Stimulated activated CD4-positive, alpha-beta T cell treated with anti-CD3 and anti-CD28 coated beads, Interleukin-15, amount 100 ng/mL, for 24 hours (primary cell): ENCODE results near the gene OR51L1.
"Not testable (repeated sequence)": the region's sequence is repeated elsewhere in the genome, so short reads cannot be mapped to it uniquely, and the experiment has no call there.

Experiments used
- DNase-seq: peaks from one replicate; pipeline ENCODE4 v3.0.0-alpha.2; 2020

OR51L1 gene, protein sequence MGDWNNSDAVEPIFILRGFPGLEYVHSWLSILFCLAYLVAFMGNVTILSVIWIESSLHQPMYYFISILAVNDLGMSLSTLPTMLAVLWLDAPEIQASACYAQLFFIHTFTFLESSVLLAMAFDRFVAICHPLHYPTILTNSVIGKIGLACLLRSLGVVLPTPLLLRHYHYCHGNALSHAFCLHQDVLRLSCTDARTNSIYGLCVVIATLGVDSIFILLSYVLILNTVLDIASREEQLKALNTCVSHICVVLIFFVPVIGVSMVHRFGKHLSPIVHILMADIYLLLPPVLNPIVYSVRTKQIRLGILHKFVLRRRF

DNA sequence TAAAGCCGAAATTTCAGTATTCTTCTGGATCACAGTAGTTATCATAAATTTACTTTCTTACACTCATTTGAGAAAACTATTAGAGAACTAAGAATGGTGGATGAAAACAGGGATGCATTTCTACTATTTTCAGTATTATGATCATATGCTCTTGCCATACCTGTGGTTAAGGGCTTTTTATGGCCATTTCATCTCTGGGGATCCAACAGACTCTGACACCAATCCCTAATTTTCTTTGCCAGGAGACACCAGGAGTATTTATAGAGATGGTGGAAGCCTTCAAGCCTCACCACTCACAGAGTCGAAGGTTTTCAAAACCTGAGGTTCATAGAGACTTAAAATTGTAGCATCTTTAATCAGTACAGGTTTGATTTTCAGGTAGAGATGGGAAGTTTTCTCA is at the start of gene OR51L1:
Gene OR51L1, plus strand, starts transcription at position 301 of the 400 bp plus-strand sequence. CDS start 4,132 bp downstream, outside the sequence.
- no peak for DNase-seq

DNA sequence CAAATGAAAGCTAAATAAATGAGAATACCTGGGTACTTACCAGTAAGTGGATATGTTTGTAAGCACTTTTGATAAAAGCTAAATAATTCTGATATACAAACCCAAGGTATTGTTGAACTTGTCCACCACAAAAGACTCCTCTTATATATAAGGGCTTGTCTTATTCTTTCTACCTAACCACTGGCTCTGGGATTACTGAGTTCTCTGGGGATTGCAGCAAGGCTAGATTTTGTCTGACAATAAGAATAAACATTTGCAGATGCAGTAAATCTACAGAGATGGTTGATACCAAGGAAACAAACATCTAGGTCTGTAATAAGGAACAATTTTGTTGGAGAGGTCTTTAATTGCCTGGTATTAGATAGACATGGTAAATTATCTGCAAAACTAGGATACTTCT is 47.1 kb upstream of the OR51L1 start, which contains the start of gene OR51A4:
Gene OR51A4, minus strand, starts transcription at position 101 of the 400 bp plus-strand sequence. CDS start 505 bp downstream, outside the sequence.
- DNase-seq, result no peak

DNA sequence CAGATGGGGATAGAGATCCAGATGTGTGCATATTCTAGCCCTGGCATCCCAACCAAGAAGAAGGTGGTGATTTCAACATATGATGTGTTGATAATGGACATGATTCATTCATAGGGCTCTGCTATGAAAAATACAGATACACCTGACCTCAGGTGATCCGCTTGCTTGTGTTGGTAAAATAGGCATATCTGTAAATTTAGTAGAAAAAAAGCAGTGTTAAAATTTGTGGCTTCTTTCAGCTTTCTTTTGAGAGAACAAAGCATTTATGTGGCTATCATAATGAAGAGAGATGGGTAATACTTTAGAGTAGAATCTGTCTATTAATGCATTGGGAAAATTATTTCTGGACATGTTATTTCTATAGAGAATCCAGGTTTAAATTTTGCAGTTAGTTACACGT is 39.0 kb upstream of the OR51L1 start, which contains the start of gene OR51A2:
Gene OR51A2, minus strand, starts transcription at position 101 of the 400 bp plus-strand sequence. Its CDS starts 0 bp downstream, at position 101.
- DNase-seq, result not testable (repeated sequence)

DNA sequence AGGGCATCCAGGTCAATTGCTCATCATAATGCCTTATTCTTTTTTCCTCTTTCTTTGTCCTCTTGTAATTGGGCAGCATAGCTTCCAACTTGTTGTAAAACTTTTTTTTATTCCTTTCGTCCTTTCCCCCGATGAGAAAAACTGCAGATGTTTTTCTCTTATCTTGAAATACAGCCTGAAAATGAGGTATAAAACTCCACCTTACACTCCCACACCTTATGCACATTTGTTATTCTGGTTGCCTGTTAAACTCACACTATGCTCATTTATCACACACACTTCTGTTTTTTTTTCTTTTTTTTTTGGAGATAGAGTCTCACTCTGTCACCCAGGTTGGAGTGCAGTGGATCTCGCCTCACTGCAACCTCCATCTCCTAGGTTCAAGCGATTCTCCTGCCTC is 37.3 kb upstream of the OR51L1 start:
- DNase-seq, result no peak

DNA sequence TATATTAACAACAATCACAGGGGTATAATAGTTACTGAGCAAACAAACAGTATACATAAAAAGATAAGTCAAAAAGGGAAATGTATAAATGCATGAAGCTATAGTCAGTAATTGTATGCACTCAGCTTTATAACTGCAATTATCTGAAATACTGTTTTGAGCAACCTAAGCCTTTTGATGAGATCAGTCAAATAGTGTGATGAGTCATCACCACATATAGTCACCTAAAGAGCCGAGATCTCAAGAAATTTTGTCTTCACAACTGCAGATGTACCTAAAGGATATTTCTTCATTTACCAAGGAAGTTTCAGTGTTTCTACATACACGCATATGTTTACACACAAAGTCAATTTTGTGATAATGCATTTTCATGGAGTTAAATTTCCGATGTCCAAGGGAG is 33.8 kb upstream of the OR51L1 start:
- no peak for DNase-seq

DNA sequence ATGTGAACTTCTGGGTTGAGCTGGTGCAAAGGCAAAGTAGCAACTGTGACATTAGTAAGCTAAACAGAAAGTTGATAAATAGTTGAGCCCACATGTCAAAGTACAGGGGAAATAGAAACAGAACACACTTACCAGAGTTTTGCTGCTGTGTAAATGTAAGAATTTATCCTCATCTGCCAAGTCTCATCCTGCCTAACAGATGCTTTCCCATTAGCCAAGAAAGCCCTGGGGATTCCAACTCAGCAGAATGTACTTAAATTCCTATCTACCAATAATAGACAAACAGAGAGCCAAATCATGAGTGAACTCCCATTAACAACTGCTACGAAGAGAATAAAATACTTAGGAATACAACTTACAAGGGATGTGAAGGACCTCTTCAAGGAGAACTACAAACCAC is 31.8 kb upstream of the OR51L1 start:
- DNase-seq, result no peak

DNA sequence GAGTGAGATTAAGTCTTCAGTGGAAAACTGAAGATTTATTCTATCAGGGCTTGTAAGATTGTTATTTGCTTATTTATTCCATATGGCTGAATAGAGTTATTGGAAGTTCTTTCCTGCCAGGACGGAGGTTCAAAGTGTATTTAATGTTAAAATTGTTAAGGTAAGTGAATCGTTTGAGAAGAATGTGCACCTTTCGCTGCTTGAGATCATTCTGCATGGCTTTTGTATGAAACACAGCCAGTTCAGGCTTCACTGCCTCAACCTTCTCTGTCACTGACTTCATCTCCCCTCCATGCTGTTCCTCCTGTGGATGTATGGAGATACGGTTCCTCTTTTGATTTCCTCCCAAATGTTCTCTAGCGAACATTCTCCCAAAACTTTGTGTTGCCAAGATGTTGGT is 19.2 kb upstream of the OR51L1 start:
- DNase-seq, result no peak

DNA sequence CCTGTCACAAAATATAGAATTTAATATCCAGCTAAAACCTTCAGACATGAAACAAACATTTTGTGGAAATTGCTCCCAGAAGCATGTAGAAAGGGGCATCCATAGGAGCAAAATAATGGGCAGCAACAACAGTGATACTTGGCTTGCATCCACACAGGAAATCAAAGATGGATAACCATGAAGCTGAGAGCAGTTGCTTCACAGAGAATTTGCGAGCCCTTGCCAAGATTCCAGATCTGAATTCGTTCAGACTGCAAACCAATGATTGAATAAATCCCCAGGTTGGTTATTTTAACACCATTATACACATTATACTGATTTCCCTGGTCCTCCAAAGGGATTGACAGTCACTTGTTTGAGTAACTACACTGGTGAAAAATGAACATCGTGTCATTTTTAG is 15.6 kb upstream of the OR51L1 start:
- DNase-seq, result no peak

DNA sequence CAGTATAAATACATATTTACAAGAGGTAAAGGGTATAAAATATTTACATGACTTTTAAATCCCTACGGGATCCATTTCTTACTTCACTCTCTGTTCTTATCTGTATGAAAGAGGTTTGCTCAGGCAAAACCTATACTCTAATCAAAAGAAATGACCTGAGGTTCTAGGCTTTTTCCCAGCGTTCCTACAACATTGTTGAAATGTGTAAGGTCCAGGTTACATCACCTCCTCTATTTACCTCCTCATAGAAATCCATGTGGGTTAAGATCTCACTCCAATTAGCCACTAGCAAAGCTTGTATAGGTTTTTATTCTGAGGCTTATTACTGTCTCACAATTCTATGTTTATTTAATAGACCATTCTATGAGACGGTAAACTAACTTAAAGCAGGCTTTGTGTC is 12.0 kb upstream of the OR51L1 start:
- no peak for DNase-seq

DNA sequence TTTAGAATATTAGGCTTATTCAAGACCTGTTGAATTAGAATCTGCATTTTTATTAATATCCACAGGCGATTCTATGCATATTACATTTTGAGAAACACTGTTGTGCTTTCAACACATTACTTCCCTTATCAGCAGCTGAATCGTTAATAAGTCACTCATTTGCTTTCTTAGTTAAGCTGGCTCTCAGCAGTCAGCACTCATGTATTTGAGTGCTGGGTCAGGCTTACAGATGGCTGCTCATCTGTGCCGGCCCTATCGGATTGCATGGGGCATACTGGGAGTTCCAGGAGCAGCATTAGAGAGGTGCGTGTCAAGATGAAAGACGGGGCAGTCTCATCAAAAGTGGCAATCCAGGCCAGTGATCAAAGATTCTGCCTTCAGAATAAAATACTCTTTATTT is 10.8 kb upstream of the OR51L1 start:
- DNase-seq, result no peak

DNA sequence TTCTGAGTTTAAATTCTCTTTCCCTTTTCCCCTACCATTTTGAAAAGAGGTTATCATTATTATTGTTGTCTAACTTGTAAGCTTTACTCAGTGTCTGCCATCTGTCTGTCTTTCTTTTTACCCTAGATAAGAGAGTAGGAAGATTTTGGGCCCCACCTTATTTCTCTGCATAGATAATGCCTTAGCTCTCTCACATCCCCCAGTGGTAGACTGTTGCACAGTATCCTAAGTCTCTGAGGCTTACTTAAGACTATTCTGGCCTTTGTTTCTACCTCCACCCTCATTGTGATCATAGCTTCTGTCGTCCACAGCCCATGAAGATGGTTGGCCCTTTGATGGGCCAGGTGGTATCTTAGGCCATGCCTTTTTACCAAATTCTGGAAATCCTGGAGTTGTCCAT is 3.6 kb upstream of the OR51L1 start:
- no peak for DNase-seq

DNA sequence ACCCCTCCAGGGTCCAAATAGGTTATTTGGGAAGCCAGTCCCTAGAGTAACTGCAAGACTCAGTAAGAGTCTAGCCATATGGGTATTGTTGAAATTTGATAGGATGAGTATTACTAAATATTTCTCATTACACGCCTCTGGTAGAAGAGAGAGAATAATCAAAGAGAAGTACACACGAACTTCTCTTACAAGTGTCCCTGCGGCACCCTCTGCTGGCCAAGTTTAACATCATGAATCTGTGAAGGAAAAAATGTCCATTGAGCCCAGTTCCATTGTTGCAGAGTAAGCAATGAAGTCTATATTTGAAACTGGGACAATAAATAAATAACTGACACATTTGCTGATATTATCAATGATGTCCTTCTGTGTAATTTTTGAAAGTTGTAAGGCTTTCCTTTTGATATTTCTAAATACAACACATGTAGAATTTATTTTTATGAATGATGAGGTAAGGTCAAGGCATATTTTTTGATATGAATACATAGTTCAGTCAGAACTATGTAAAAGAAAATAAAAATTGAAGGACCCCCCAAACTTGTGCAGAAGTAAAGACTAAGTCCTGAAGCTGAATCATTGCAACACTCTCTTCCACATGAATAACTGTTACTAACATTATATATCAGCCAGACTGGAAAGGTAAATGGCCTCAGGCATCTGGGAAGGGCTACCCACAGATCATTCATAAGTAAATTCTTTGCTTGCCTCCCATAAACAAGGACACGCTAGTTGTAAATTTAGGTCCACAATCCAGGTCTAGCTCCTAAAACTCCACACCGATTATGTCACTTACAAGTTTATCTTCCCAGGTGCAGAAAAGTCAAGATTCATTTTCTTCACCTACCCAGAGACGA is 10.0 kb downstream of the OR51L1 start:
- peak; percentile 52 for DNase-seq

DNA sequence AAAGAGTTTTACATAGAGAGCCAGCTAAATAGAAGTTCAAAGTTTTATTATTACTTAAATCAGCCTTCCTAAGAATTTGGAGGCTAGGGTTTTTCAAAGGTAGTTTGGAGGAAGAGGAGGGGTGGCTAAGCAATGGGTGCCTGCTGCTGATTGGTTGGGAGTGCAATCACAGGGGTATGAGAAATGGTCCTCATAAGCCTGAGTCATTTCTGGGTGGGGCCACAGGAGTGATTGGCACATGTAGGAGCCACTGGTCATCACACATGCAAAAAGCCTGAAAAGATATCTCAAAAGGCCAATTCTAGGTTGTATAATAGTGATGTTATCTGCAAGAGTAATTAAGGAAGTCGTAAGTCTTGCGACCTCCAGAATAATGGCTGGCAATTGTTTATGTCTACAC is 12.9 kb downstream of the OR51L1 start:
- no peak for DNase-seq

DNA sequence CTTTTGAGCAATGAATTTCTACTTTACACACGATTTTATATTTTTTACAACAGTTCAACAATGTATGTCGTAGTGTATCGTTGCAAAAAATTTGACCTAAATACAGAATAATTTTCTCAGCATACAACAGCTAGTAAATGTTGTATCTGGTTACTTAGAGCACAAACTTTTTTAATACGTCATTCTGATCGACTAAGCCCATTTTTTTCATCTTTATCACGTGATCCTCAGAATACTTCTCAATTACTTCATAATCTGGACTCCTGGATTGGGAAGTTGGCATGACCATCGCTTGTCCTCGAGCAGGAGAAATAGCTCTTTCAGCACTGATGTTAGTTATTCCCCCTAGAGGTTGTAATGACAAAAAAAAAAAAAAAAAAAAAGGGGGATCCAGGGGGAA is 16.6 kb downstream of the OR51L1 start:
- DNase-seq, result no peak

DNA sequence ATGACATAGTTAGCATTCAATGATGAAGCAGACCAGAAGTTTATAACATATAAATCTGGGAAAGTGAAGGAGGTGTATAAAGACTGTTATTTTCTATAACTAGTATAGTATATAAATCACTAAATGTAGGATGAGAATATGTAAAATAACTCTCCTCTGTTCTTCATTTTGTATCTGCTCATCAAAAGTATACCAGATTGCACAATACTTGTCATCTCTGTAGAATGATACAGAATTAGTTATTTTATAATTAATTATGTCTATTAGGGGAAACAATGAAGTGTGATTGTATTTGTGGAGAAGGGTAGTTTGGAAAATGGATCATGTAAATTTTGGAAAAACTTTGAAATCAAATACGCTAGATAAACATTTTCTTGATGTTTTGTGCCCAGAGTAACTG is 18.4 kb downstream of the OR51L1 start:
- no peak for DNase-seq

DNA sequence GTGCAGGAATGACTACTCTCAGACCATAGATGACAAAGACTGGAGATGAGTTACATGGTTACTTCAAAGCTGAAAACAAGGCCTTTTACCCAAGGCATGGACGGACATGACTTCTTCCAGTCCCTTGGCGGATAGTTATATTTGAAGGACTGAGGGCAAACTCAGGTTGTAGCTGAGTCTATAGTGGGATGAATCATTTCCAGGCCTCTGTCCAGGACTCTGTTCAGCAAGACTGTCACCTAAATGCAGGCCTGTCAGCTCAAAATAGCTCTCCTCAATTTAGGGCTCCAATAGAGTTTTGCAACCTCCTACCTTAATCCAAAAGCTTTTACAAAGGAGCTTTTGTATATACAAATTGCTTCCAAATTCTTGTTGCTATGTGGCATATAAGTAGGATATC is 27.3 kb downstream of the OR51L1 start:
- no peak for DNase-seq

DNA sequence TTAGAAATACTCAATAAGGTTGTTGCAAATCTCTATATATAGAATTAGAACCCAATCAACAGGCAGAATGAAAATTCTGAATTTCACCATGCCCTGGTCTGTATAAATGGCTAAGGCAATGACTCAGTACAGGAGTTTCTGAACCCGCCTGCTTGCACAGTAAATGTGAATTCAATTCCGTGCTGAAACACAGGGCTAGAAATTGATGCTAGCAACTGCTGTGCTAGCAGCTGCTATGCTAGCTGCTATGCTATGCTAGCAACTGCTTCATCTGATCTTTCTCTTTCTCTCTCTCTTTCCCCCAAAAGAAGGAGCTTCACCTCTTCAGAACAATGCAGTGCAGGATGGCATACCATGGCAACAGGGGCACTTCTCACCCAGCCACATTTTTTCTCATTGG is 42.0 kb downstream of the OR51L1 start:
- no peak for DNase-seq

DNA sequence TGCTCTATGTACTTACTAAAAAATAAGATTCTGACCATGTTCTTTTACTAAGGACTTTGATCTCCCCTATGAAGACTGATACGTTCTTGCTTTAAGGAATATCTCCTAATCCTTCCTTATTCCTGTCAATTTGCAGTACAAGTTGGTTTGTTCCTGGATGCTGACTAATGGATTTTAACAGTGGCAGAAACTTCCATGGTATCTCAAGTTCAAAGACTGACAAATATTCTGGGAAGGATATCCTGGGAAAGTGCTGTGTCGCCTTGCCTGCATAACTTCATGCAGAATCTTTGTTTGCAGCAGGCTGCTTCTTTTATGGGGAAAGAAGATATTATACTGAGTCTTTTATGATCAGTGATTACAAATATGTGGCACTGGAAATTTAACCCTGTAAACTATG is 43.3 kb downstream of the OR51L1 start:
- DNase-seq, result no peak

DNA sequence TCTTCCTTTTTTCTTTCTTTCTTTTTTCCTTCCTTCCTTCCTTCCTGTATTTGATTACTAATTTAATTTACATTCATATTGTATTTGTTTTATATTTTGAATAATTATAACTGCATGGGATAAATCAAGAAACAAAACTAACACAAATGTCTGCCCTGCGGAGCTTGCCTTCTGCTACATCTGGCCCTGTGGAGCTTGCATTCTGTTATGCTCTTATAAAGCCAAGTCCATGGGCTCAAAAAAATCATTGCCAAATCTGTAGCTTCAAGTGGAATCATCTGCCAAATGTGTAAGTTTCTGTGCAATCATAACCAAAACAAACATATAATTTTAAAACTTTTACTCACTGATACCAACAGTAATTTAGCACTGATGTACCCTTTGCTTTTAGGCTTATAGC is 43.7 kb downstream of the OR51L1 start:
- no peak for DNase-seq

DNA sequence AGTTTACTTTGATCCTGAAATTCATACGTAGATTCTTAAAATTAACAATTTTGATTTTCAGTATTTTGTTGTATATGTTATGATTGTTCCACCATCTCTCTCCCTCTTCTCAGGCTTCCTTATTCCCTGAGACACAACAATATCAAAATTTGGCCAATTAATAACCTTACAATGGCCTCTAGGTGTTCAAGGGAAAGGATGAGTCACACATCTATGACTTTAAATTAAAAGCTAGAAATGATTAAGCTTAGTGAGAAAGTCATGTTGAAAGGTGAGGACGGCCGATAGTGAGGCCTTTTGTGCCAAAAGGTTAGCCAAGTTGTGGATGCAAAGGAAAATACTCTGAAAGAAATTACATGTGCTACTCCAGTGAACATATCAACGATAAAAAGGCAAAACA is 46.2 kb downstream of the OR51L1 start:
- DNase-seq, result no peak

DNA sequence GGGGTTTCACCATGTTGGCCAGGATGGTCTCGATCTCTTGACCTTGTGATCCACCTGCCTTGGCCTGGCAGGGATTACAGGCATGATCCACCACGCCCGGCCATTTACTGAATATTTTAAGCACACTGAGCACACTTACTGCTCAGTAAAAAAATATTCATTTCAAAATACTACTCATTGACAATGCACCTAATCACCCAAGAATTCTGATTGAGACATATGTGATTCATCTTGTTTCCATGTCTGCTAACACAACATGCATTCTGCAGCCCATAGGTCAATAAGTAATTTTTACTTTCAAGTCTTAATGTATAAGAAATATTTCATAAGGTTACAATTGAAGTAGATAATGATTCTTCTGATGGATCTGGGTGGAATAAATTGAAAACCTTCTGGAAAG is 47.4 kb downstream of the OR51L1 start:
- DNase-seq, result no peak

DNA sequence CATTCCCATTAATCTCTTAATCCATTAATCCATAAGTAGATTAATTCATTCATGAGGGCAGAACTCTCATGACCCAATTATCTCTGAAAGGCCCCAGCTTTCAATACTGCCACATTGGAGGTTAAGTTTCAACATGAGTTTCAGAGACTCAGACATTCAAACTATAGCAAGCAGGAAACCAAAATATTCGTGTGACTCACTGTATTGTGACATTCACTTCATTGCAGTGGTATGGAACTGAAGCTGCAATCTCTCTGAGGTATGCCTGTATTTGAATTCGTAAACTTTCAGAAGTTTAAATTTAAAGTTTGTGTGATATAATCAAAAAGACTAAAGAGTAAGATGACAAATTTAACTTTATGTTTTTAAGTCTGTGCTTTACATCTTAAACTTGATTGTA is 48.7 kb downstream of the OR51L1 start:
- DNase-seq, result no peak

DNA sequence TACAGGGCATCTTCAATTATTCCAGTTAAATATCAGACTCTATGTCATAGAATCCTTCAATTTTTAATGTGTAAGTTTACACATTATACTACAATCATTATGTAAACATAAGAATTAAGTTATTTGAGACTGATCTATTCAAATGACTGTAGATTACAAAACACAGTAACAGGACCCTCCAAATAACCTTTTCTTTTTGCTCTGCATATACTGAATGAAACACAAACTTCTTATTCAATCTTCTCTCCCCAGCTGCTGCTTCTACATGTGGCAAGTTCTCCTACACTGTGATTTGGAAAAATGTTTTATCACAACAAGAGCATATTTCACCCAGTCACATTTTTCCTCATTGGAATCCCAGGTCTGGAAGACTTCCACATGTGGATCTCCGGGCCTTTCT is 51.6 kb downstream of the OR51L1 start, which contains the start of gene OR52J3:
Gene OR52J3, plus strand, starts transcription at position 301 of the 400 bp plus-strand sequence. Its CDS starts 0 bp downstream, at position 301.
- DNase-seq, result no peak

DNA sequence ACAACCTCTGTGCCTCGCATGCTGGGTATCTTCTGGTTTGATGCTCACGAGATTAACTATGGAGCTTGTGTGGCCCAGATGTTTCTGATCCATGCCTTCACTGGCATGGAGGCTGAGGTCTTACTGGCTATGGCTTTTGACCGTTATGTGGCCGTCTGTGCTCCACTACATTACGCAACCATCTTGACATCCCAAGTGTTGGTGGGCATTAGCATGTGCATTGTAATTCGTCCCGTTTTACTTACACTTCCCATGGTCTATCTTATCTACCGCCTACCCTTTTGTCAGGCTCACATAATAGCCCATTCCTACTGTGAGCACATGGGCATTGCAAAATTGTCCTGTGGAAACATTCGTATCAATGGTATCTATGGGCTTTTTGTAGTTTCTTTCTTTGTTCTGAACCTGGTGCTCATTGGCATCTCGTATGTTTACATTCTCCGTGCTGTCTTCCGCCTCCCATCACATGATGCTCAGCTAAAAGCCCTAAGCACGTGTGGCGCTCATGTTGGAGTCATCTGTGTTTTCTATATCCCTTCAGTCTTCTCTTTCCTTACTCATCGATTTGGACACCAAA is 52.2 kb downstream of the OR51L1 start:
- DNase-seq, result no peak
